ENCODE data around the gene EIF4E2. TPM values are rescaled to one million over a fixed set of nuclear protein-coding genes. Genes with fewer than 3 reads are reported as not detected.

The EIF4E2 gene
- total RNA-seq, 2 donors from 2014 or later = 65.6 to 79.2 TPM

GRCh38 chr2:232615339-232615738 is 64.8 kb downstream of the EIF4E2 start:
- DNase-seq (ENCODE audit: low spot score) = no peak
- Mint-ChIP-seq H3K4me3 (no peak overlapping the region), H3K36me3 (no peaks in the 10 kb centered on the region), H3K4me1 (ENCODE audit: low read depth in 2 of 2) (no peaks in the 10 kb centered on the region), H3K9me3 (no peaks in the 10 kb centered on the region), H3K27me3 (no peaks in the 10 kb centered on the region), H3K27ac (no peak overlapping the region)
- no peak for ATAC-seq

Other genes with a start within 250 kb of the EIF4E2 start
- not detected for gene ALPP, start 171.9 kb upstream of the EIF4E2 start, total RNA-seq
- gene ALPG, start 143.8 kb upstream of the EIF4E2 start, total RNA-seq = not detected
- gene ALPI, start 94.5 kb upstream of the EIF4E2 start, total RNA-seq = not detected
- not detected for gene ECEL1, start 62.9 kb upstream of the EIF4E2 start, total RNA-seq
- not detected for gene PRSS56, start 30.3 kb upstream of the EIF4E2 start, total RNA-seq
- not detected for gene CHRND, start 24.5 kb upstream of the EIF4E2 start, total RNA-seq
- not detected for gene CHRNG, start 11.0 kb upstream of the EIF4E2 start, total RNA-seq
- gene TIGD1, start 132 bp upstream of the EIF4E2 start, total RNA-seq = 1 to 10 TPM; 3.2 to 9.4 TPM
- under 1 TPM in 1 of 2 donors, not detected in 1; 0.24 TPM for gene EFHD1, start 82.9 kb downstream of the EIF4E2 start, total RNA-seq
- 100 to 1,000 TPM in 1 of 2 donors, 10 to 100 TPM in 1; 91.5 to 101 TPM for gene GIGYF2, start 146.6 kb downstream of the EIF4E2 start, total RNA-seq
- gene KCNJ13, start 225.9 kb downstream of the EIF4E2 start, total RNA-seq = not detected